GM18517 (cell line): ENCODE results near the gene RAB6A.
"Not testable (repeated sequence)": the region's sequence is repeated elsewhere in the genome, so short reads cannot be mapped to it uniquely, and the experiment has no call there.

ENCODE experiments used
- ATAC-seq: cut with Tn5 transposase; IDR thresholded peaks from one replicate; pipeline ENCODE4 v1.9.1; 2021; ENCODE audit warnings: mild to moderate bottlenecking, moderate library complexity; ENCODE audit not compliant: unreplicated experiment

RAB6A gene

DNA sequence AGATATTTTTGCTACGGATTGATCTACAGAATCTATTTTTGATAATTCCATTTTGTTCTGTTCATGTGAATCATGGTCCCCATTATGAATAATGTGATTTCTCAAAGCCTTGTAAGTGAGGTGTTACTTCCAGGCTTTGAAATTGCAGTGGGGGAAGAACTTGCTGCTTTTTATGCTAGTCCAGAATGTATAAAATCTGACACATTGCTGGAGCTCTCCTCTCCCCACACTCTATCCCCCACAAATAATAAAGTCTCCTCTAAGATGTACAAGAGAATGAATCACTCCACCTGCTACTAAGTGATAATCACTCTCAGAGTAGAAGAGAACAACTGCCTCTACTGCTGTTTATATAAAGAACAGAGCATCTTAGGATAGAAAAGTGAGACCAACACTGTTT lies 5.9 kb upstream of the RAB6A start:
- ATAC-seq, result no peak

- ATAC-seq, result no peak
These were observed 1.9 kb upstream of the RAB6A start for GRCh38 chr11:73762732-73763131.

GRCh38 chr11:73761403-73761945 lies 600 bp upstream of the RAB6A start:
- no peak for ATAC-seq

DNA sequence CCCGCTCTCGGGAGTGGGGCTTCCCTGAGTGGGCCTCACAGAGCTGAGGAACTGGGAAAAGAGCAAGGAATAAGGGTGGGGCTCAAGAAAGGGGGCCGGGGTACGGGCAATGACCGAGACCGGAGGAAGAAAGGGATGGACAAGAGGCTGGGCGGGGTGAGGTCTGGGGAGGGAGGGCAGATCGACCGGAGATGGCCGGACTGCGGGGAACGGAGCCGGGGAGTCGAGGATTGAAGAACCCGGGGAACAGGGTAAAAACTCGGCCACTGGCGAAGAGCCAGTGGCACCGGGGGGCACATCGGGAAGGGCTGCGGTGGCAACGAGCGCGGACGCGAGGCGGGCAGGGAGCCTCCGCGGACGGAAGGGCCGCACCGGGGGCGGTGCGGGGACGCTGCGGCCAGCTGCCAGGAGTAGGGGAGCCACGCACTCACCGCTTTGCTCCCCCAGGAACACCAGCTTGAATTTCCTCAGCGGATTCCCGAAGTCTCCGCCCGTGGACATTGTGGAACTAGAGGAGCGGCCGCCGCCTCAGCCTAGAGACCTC lies 667 bp downstream of the RAB6A start:
- peak; percentile 1 for ATAC-seq

GRCh38 chr11:73759610-73760134 lies 1.2 kb downstream of the RAB6A start:
- ATAC-seq, result no peak

DNA sequence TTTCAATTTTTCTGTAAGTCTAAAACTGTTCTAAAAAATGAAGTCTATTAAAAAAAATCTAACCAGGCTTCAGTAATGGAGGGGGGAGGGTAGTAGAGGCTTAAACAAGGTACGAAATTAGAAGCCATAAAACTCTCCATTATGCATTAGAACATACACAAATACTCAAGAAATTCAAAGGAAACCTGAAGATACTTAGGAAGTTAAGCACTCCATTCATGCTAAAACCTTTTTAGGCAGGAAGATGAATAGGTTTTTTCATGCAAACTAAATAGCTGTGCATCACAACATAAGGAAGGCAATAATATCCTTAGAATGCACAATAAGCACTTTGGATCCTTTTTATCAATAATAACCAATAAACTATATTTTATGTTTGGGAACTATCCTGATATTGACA lies 2.4 kb downstream of the RAB6A start:
- no peak for ATAC-seq

DNA sequence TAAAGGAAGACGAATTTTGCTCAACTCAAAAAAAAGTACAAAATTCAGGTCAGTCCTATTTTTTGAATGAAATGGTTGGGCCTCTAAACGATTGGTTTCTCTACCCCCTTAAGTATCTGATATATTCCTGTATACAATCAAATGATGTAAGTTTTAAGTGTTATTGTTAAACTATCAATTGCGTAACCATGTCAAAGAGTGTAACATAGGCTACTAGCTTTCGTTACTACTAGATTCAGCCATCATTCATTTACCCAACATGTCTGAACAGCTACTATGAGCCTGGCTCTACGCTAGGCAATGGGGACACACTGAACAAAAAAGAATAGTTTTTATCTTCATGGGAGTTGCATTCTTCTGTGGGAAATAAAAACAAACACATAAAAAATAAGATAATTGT lies 3.3 kb downstream of the RAB6A start:
- ATAC-seq, result no peak

DNA sequence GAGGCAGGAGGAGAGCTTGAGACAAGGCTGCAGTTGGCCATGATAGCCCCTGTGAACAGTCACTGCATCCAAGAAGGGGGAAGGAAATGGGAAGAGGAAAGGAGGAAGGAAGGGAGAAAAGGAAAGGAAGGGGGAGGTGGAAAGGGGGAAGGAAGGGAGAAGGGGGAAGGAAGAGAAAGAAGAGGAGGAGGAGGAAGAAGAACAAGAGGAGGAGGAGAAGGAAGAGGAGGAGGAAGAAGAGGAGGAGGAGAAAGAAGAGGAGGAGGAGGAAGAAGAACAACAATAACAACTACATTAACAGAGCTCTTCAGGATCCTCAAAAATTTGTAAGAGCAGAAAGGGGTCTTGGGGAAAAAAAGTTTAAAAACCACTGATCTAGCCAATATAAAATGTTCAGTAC lies 5.2 kb downstream of the RAB6A start:
- ATAC-seq, result no peak

DNA sequence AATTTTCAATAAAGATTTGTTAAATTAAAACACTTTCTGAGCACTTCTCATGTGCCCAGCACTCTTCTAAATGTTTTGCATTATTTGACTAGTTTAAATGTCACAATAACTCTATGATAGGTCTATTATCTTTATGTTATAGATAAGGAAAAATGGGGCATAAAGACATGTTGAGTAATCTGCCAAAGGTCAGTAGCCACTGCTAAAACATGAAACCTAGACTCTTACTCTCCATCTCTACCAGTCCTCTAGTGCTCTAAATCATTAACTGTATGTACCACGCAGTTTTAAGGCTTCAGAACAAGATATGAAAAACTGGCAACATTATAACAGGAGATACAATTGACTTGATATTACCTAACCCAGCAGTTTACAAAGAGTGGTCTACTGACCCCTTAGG lies 6.9 kb downstream of the RAB6A start:
- ATAC-seq, result no peak

DNA sequence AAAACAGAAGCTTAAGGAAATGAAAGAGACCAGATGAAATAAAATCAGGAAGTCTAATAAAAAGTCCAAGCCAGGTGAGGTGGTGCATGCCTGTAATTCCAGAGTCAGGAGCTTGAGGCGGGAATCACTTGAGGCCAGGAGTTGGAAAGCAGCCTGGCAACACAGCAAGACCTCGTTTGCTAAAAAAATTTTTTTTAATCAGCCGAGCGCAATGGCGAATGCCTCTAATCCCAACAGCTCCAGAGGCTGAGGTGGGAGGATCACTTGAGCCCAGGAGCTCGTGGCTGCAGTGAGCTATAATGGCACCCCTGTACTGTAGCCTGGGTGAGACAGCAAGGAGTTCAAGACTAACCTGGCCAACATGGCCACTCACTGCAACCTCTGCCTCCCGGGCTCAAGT lies 8.0 kb downstream of the RAB6A start:
- ATAC-seq, result no peak

GRCh38 chr11:73752216-73752867 lies 8.5 kb downstream of the RAB6A start:
- no peak for ATAC-seq

DNA sequence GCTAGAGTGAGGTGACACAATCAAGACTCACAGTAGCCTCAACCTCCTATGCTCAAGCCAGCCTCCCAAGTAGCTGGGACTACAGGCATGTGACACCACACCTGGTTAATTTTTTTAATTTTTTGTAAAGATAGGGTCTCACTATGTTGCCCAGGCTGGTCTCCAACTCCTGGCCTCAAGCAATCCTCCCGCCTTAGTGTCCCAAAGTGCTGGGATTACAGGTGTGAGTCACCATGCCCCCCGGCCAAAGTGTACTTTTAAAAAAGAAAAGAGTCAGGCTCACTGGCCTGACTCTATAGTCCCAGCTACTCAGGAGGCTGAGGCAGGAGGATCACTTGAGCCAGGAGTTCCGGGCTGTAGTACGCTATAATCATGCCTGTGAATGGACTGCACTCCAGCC lies 10.0 kb downstream of the RAB6A start:
- not testable (repeated sequence) for ATAC-seq

GRCh38 chr11:73750228-73750627 lies 10.6 kb downstream of the RAB6A start:
- no peak for ATAC-seq

GRCh38 chr11:73749118-73749517 lies 11.8 kb downstream of the RAB6A start:
- ATAC-seq, result no peak

DNA sequence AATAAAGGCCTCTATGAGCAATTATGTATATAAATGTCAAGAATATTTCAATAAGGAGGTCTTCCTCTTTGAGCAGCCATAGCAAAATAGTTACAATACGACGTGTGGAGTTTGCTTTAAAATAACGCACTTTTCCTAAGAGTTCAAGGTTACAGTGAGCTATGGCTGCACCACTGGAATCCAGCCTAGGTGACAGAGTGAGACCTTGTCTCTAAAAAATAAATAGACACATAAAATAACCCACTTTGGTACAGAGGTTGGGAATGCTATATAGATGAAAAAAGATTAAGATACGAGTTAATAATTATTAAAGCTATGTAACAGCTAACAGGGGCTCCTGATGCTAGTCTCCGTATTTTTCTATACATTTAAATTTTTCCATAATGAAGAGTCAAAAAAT lies 12.6 kb downstream of the RAB6A start:
- ATAC-seq, result no peak

GRCh38 chr11:73747762-73748161 lies 13.1 kb downstream of the RAB6A start:
- no peak for ATAC-seq

DNA sequence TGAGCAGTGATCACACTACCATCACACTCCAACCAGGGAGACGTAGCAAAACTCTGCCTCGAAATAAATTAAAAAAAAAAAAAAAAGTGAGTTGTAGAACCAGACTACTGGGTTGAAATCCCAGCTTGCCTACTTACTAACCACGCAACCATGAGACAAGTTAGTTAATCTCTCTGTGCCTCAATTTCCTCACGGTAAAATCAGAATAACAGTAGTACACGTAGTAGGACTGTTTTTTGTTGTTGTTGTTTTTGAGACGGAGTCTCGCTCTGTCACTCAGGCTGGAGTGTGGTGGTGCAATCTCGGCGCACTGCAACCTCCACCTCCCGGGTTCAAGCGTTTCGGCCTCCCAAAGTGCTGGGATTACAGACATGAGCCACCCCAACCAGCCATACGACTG lies 14.2 kb downstream of the RAB6A start:
- ATAC-seq, result no peak

DNA sequence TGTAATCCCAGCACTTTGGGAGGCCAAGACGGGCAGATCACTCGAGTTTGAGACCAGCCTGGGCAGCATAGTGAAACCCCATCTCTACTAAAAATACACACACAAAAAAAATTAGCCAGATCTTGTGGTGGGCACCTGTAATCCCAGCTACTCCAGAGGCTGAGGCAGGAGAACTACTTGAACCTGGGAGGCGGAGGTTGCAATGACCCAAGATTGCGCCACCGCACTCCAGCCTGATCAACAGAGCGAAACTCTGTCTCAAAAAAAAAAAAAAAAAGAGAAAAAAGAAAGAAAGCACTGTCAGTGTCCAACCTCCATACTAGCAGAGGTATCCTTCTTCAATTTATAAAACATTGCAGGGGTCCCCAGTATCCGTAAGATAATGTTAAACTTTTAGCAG lies 17.8 kb downstream of the RAB6A start:
- ATAC-seq, result no peak

- not testable (repeated sequence) for ATAC-seq
These were observed 24.9 kb downstream of the RAB6A start for GRCh38 chr11:73735959-73736358.

DNA sequence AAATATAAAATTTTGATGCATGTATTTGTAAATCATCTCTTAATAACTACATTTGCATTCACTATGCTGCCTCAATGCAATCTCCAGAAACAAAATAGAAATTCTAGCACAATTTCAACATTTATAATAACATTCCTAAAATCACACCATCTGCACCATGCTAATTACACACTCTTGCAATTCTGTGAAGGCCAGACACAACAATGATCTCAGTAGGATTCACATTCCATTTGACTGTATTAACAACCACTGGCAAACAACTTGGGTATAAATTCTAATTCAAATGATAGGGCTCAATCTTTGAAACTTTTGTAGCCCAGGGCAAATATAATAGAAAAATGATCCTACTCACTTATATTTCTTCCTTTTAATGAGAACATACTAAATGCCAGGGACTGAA lies 25.9 kb downstream of the RAB6A start:
- ATAC-seq, result no peak

DNA sequence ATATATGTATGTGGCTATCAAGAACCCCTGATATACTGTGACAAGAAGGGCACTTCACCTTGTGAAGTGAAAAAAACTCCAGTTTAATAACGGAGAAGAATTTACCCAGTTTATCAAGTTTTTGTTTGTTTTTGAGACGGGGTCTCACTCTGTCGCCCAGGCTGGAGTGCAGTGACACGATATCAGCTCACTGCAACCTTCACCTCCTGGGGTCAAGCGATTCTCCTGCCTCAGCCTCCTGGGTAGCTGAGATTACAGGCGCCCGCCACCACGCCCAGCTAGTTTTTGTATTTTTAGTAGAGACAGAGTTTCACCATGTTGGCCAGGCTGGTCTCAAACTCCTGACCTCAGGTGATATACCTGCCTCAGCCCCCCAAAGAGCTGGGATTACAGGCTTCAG lies 26.9 kb downstream of the RAB6A start:
- ATAC-seq, result not testable (repeated sequence)

GRCh38 chr11:73732936-73733335 lies 27.9 kb downstream of the RAB6A start:
- not testable (repeated sequence) for ATAC-seq
